ENCODE measurements around the gene CAMK2D. TPM values are rescaled to one million over a fixed set of nuclear protein-coding genes. Genes with fewer than 3 reads are reported as not detected.
A peak's percentile ranks its signal among the peaks of the same experiment; 100 is the strongest.

Gene CAMK2D
- total and polyA plus RNA-seq, 12 donors = 55.6 to 286 (median 221) TPM

DNA sequence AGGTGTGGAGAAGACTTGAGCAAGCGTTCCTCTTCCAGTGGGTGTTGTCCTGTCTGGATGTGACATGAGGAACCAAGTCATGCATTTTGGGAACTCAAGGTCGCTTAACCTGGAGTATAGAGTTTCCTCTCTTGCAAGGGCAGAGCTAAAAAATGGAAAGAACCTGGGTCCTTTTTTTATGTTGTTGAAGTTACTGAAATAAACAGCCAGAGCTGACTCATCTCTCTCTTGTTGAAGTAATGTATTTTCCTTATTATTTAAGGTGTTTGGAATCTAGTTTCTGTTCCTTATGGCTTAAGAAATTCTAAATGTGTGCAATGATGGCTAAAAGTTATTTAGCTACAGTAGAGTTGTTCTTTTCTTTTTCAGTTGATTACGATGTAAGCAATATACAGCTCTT is 314.5 kb downstream of the CAMK2D start:
- no peak for ATAC-seq
- intact Hi-C loops (cut with DNase I) = loop anchor here in 4 of 10 donors (5.0 to 10.0 kb wide), 4 partner anchors 52 to 318 kb away; partner anchors contain the start of gene CAMK2D (in 3 of the 4)
- Histone ChIP-seq H3K4me1 (peaks cover 4 to 78% (median 53%) of the 10 kb centered on the region in 9 donors), H3K4me3 (no peak overlapping the region), H3K36me3 (no peaks in the 10 kb centered on the region), H3K27ac (peak overlapping the region in 8 of 10 donors; percentile 41 to 73 (median 67)), H3K27me3 (no peaks in the 10 kb centered on the region), H3K9me3 (peaks cover 0 to 8% (median 5%) of the 10 kb centered on the region in 11 donors)
- DNase-seq = no peak
- 95 to 97% methylated on average over 3 of the region's 3 CpGs for WGBS, 2 donors
- TF ChIP-seq, protein P1, sequence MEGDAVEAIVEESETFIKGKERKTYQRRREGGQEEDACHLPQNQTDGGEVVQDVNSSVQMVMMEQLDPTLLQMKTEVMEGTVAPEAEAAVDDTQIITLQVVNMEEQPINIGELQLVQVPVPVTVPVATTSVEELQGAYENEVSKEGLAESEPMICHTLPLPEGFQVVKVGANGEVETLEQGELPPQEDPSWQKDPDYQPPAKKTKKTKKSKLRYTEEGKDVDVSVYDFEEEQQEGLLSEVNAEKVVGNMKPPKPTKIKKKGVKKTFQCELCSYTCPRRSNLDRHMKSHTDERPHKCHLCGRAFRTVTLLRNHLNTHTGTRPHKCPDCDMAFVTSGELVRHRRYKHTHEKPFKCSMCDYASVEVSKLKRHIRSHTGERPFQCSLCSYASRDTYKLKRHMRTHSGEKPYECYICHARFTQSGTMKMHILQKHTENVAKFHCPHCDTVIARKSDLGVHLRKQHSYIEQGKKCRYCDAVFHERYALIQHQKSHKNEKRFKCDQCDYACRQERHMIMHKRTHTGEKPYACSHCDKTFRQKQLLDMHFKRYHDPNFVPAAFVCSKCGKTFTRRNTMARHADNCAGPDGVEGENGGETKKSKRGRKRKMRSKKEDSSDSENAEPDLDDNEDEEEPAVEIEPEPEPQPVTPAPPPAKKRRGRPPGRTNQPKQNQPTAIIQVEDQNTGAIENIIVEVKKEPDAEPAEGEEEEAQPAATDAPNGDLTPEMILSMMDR (IDR thresholded peaks at IDR 0.05) = no peak

DNA sequence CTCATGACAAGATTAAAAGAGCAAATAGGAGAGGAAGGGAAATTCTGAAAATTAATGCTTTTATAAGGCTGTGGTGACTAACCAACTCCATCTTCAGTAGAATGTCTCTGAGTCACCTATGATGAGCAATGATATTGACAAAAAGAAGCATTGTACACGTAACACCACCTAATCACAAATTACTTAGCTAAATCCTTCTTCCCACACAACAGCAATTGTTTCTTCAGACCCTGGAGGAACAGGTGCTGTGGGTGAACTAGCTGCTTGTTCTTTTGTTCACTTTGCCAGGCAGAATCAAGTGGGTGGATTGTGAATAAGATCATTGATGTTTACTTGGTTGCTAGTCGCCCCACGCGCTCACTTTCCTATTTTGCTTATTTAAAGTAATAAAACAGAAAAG is 315.5 kb downstream of the CAMK2D start:
- no peak overlapping the region for H3K4me3 ChIP-seq
- no peaks in the 10 kb centered on the region for H3K27me3 ChIP-seq
- H3K4me1 ChIP-seq = peaks cover 4 to 70% (median 42%) of the 10 kb centered on the region in 9 donors
- H3K9me3 ChIP-seq = peaks cover 0 to 8% (median 5%) of the 10 kb centered on the region in 11 donors
- intact Hi-C loops (cut with DNase I) = loop anchor here in 4 of 10 donors (5.0 to 10.0 kb wide), 4 partner anchors 51 to 319 kb away; partner anchors contain the start of gene CAMK2D (in 3 of the 4)
- ATAC-seq (no peak), DNase-seq (no peak)
- TF ChIP-seq, protein P1 (IDR thresholded peaks at IDR 0.05) = no peak
- 89 to 92% methylated on average over 4 of the region's 4 CpGs for WGBS, 2 donors
- peak overlapping the region; percentile 30 to 73 (median 67) for H3K27ac ChIP-seq
- H3K36me3 ChIP-seq = no peaks in the 10 kb centered on the region

DNA sequence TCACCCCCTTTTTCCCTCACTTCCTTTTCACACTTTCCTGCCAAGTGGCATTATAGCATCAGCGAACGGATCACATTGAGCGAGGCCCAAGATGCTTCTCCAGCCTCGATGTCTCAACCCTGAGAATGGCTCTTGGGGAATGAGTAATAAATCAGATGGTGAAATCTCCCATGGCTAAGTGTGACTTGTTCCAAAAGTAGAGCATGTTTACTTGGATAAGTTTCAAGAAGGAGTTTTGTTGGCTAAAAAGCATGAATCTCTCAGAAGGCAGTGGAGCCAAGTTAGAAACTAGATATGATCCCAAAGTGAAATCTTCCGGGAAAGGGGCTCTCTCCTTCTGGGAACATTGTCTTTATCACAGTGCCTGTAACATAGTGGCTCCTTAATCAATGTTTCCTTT is 316.3 kb downstream of the CAMK2D start:
- TF ChIP-seq, protein P1 (IDR thresholded peaks at IDR 0.05) = no peak
- ATAC-seq (peak; percentile 69 to 93 (median 79)), DNase-seq (peak; percentile 24 to 57)
- 38 to 60% methylated on average over 5 of the region's 5 CpGs for WGBS, 2 donors
- Histone ChIP-seq H3K36me3 (no peaks in the 10 kb centered on the region), H3K27me3 (no peaks in the 10 kb centered on the region), H3K4me3 (no peak overlapping the region), H3K4me1 (peaks cover 4 to 65% (median 42%) of the 10 kb centered on the region in 9 donors), H3K9me3 (peaks cover 0 to 8% (median 5%) of the 10 kb centered on the region in 11 donors), H3K27ac (peak overlapping the region; percentile 30 to 73 (median 67))
- intact Hi-C loops (cut with DNase I) = loop anchor here in 4 of 10 donors (5.0 to 10.0 kb wide), 4 partner anchors 50 to 320 kb away; partner anchors contain the start of gene CAMK2D (in 3 of the 4)

DNA sequence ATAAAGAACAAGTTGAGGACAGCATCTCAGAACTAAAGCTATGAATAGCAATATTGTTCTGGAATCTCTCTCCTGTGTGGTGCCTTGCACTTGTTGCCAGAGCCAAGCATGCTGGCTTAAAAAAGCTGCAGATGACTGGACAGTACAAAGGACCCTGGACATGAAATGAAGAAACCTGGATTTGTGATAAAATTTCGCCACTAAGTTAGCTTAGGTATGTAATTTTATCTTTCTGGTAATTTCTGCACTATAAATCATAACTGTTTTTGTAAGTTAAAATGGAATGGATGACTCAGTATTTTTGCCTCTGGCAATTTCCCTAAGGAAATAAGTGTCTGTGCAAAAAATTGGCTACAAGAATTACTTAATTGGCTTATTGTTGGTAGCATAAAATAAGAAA is 317.2 kb downstream of the CAMK2D start:
- H3K27ac ChIP-seq = peak overlapping the region in 9 of 10 donors; percentile 38 to 73 (median 67)
- H3K9me3 ChIP-seq = peaks cover 0 to 8% (median 5%) of the 10 kb centered on the region in 11 donors
- no peaks in the 10 kb centered on the region for H3K36me3 ChIP-seq
- no peaks in the 10 kb centered on the region for H3K27me3 ChIP-seq
- DNase-seq = no peak
- intact Hi-C loops (cut with DNase I) = loop anchor here in 4 of 10 donors (10.0 kb wide), 3 partner anchors 50 to 320 kb away; partner anchors contain the start of gene CAMK2D (in 1 of the 4)
- TF ChIP-seq, protein P1 (IDR thresholded peaks at IDR 0.05) = no peak
- 9 to 28% methylated on average over 1 of the region's 1 CpG for WGBS, 2 donors
- ATAC-seq = peak in 5 of 8 donors; percentile 43 to 67 (median 60)
- H3K4me1 ChIP-seq = peaks cover 4 to 61% (median 42%) of the 10 kb centered on the region in 9 donors
- no peak overlapping the region for H3K4me3 ChIP-seq

Data from heart right ventricle (tissue), 16 donors.